WERI-Rb-1 (cell line): ENCODE data around the gene ATP6V0D1.

ENCODE experiments used
- DNase-seq: peaks from one replicate; pipeline ENCODE4 v3.0.0-alpha.2; 2020
- H3K27ac ChIP-seq: fragments of 250-450 bp; sonication (Bioruptor Pico); 2 replicates; pipeline ENCODE4 v1.5.1; 2020; ENCODE audit warnings: mild to moderate bottlenecking, moderate library complexity
- H3K27me3 ChIP-seq: fragments of 250-450 bp; sonication (Bioruptor Pico); 2 replicates; pipeline ENCODE4 v1.5.1; 2021; ENCODE audit warnings: mild to moderate bottlenecking, low read depth, moderate library complexity; ENCODE audit not compliant: insufficient read depth, severe bottlenecking
- H3K36me3 ChIP-seq: fragments of 250-450 bp; sonication (Bioruptor Pico); 2 replicates; pipeline ENCODE4 v1.5.1; 2020; ENCODE audit warnings: mild to moderate bottlenecking, moderate library complexity
- H3K4me3 ChIP-seq: 2 replicates; pipeline ENCODE4 v1.5.1; 2011; ENCODE audit warnings: low read depth, mild to moderate bottlenecking, control low read depth, low read length
- H3K9me3 ChIP-seq: fragments of 250-450 bp; sonication (Bioruptor Pico); 2 replicates; pipeline ENCODE4 v1.5.1; 2021; ENCODE audit warnings: mild to moderate bottlenecking, moderate library complexity; ENCODE audit not compliant: severe bottlenecking
- TF ChIP-seq, protein P1 (sequence below): IDR thresholded peaks from 2 replicates; pipeline ENCODE4 v1.5.1; 2011; ENCODE audit warnings: low read depth, mild to moderate bottlenecking, control low read depth, inconsistent platforms, low read length

ATP6V0D1 gene

DNA sequence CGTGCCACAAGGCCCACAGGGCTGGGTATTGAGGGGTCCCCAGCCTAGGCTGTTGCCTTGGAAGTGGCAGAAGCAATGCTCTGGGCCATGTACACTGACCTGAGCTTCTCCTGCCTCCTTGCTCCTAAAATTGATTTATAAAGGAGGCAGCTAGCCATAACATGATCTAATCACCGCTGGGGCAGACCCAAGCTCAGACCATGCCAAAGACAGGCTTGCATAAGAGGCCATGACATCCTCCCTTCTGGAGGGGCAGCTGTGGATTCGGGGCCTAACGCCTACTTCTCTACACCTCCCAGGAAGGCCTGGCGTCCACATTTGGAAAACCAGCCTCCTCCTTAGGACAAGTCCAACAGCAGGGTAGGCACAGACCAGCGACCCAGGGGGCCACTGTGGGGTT, 37.7 kb downstream of the ATP6V0D1 start:
- H3K27ac ChIP-seq = no peak overlapping the region
- no peaks in the 10 kb centered on the region for H3K27me3 ChIP-seq
- TF ChIP-seq, protein P1, sequence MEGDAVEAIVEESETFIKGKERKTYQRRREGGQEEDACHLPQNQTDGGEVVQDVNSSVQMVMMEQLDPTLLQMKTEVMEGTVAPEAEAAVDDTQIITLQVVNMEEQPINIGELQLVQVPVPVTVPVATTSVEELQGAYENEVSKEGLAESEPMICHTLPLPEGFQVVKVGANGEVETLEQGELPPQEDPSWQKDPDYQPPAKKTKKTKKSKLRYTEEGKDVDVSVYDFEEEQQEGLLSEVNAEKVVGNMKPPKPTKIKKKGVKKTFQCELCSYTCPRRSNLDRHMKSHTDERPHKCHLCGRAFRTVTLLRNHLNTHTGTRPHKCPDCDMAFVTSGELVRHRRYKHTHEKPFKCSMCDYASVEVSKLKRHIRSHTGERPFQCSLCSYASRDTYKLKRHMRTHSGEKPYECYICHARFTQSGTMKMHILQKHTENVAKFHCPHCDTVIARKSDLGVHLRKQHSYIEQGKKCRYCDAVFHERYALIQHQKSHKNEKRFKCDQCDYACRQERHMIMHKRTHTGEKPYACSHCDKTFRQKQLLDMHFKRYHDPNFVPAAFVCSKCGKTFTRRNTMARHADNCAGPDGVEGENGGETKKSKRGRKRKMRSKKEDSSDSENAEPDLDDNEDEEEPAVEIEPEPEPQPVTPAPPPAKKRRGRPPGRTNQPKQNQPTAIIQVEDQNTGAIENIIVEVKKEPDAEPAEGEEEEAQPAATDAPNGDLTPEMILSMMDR = no peak
- no peaks in the 10 kb centered on the region for H3K9me3 ChIP-seq
- H3K4me3 ChIP-seq = no peak overlapping the region
- DNase-seq = no peak
- H3K36me3 ChIP-seq = peaks cover 40% of the 10 kb centered on the region

DNA sequence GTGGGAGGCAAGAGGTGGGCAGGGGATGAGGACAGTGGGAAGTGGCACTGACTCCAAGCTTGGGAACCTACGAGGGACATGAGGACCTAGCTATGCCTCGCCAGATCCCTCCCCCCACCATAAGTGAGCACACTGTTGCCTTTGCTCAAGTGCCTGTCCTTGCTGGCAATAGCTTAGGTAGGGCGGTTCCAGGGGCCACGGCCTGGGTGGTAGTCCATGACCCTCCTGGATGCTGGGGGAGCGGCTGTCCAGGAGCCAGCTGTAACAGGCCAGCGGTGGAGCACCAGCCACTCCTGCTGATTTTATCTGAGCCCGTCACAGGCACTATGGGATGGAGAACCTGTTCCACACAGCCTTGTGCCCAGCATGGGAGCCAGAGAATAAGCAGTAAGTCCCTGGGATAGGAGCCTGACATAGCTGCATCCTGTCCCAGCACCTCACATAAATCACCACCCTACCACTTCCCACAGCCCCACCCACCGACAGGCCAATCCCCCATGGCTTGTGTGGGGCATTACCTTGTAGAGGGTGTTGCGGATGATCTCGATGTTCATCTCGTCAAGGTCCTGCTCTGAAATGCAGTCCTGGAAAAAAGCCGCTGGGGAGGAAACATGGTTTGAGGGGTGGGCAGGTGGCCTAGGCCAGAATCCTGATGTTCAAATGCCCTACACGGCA, 38.2 kb downstream of the ATP6V0D1 start:
- TF ChIP-seq, protein P1 = no peak
- Histone ChIP-seq H3K4me3 (no peak overlapping the region), H3K9me3 (no peaks in the 10 kb centered on the region), H3K36me3 (peaks cover 45% of the 10 kb centered on the region), H3K27me3 (no peaks in the 10 kb centered on the region), H3K27ac (no peak overlapping the region; the same call in 1 of the 2 replicates)
- DNase-seq = no peak

DNA sequence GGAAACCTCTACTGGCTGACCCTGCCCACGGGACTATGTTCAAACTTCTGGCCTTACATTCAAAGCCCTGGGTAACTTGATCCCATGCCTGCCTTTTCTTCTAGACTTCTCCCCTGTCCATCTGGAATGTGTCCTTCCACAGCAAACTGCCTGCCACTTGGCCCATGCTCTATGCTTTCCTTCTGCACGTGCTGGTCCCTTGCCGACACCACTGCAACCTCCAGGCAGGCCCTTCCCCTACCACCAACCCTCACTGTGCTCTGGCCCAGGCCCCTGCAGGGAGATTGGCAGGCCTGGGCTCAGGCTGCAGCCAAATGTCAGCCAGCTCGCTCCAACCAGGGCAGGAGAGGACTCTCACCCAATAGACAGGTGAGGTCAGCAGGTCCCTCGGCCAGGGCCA, 39.0 kb downstream of the ATP6V0D1 start:
- DNase-seq = no peak
- Histone ChIP-seq H3K4me3 (no peak overlapping the region), H3K36me3 (peaks cover 45% of the 10 kb centered on the region), H3K27me3 (no peaks in the 10 kb centered on the region), H3K9me3 (no peaks in the 10 kb centered on the region), H3K27ac (peak overlapping the region; percentile 68)
- TF ChIP-seq, protein P1 = no peak

DNA sequence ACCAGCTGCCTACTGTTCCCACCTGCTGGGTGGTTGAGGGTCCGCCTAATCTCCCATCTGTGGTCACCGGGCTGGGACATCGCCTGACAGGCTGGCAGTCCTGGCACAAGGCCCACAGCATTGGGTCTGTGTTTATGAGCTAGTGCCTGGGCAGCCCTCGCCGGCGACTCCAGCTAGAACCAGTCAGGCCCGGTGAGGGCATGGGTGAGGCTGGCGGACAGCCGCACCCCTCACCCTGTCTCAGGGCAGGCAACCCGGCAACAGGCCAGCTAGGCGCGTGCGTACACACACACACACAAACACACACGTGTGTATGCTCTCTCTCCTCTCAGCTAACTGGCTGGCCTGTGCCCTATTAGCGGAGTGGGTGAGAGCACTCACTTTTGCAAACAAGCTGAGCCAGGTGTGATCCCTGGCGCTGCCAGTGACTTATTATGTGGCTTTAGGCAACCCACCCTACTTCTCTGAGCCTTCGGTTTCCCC, 39.6 kb downstream of the ATP6V0D1 start:
- TF ChIP-seq, protein P1 = no peak
- peaks cover 48% of the 10 kb centered on the region for H3K36me3 ChIP-seq
- no peaks in the 10 kb centered on the region for H3K27me3 ChIP-seq
- peak overlapping the region; percentile 68 for H3K27ac ChIP-seq
- no peaks in the 10 kb centered on the region for H3K9me3 ChIP-seq
- no peak overlapping the region for H3K4me3 ChIP-seq
- DNase-seq = peak; percentile 38

GRCh38 chr16:67438824-67439393, 42.0 kb downstream of the ATP6V0D1 start:
- TF ChIP-seq, protein P1 = no peak
- H3K9me3 ChIP-seq = no peaks in the 10 kb centered on the region
- no peak overlapping the region for H3K4me3 ChIP-seq
- no peak for DNase-seq
- H3K27me3 ChIP-seq = no peaks in the 10 kb centered on the region
- H3K36me3 ChIP-seq = peaks cover 48% of the 10 kb centered on the region
- H3K27ac ChIP-seq = no peak overlapping the region
